ENCODE measurements around the gene PEX7.
"Not testable (repeated sequence)": the region's sequence is repeated elsewhere in the genome, so short reads cannot be mapped to it uniquely, and the experiment has no call there.

The PEX7 gene

GRCh38 chr6:136843210-136843609 is 20.8 kb downstream of the PEX7 start:
- no peak for DNase-seq

GRCh38 chr6:136846046-136846445 is 23.7 kb downstream of the PEX7 start:
- no peak for DNase-seq

- DNase-seq: not testable (repeated sequence)
Observed at GRCh38 chr6:136846477-136846876, 24.1 kb downstream of the PEX7 start.

- DNase-seq: not testable (repeated sequence)
Observed at GRCh38 chr6:136849979-136850563, 27.7 kb downstream of the PEX7 start.

- DNase-seq: no peak
Observed at GRCh38 chr6:136859430-136859829, 37.0 kb downstream of the PEX7 start.

DNA sequence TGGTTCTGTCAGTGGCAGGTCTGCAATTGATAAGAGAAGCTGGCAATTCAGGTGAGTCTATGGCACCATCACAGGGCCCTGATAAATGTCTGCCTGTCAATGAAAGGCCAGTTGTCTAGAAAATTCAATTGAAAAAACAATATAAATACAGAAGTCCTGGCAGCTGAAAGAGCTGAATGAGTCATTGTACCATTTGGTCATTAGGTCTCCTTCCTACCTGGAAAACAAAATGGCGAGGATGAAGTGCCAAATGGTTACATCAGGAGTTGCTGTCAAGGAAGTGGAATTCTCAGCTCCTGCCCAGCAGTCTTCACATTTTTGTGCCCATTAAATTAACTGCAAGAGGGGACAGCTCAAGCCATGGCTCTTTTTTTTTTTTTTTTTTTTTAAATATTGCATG is 37.7 kb downstream of the PEX7 start:
- no peak for DNase-seq

- DNase-seq: no peak
Observed at GRCh38 chr6:136862662-136863061, 40.3 kb downstream of the PEX7 start.

- DNase-seq: no peak
Observed at GRCh38 chr6:136863752-136864151, 41.4 kb downstream of the PEX7 start.

DNA sequence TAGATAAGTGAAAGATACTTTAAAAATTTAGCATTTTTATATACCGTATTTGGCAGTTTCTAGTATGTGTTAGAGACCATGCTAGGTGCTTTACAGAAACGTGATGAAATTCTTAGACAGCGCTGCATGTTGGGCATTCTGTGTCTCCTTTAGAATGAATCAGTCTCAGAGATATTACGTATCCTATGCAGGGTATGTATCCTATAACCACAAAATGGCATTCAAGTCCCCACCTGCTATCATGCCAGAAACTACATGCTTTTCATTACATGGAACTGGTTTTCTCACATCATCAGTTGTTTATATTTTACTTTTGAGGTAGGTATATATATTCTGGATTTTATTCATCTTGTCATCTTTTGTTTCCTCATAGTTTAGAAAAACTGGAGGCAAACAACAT is 42.3 kb downstream of the PEX7 start:
- DNase-seq: no peak

DNA sequence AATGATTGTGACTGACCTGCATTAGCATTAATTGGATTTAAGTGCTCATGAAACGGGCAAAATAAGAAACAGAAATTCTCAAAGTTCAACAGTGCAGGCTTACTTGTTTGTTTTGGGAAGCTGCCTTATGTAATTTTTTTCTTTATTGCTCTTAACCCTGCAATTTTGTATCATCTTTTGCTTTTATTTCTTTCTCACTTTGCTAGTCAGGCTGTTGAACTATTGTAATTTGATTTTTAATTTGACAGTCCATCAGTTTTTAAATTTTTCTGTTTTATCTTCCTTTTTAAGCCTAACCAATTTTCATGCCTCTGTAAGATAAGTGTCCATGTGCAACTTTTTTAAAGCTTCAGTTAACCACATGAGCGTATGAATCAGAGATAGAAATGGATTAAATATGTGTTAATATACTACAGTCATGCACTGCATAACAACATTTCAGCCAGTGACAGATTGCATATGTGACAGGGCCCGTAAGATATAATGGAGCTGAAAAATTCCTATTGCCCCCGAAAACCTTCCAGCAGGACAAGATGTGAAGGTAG is 44.6 kb downstream of the PEX7 start:
- no peak for DNase-seq

DNA sequence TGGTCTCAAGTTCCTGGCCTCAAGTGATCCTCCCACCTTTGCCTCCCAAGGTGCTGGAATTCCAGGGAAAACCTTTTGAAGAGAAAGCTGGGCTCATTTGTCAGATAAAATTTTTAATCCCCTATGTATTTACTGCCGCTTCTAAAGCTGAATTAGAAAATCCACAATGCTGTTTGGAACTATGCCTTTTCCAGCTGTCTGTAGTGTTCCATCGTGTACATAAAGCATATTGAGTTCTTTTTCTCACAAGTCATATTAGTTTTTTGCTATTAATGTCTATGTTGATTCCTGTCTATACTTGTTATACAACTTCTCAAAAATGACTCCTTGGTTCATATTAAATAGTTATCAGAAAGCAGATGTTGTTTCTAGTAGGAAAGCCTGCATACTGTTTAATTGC is 47.1 kb downstream of the PEX7 start:
- DNase-seq: no peak

DNA sequence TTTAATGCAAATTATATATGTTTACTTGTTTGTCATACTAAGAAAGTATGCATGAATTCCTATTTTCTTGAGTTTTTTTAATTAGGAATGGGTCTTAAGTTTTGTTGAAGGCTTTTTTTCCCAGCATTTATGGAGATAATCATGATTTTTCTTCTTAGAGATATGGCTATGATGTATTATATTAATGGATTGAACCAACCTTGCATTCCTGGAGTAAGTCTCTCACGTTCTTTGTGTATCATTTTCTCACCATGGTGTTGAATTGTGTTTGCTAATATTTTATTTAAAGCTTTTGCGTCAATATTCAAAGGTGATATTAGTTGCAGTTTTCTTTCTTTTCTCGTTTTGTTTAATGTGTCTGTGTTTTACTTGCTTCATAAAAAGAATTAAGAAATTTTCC is 51.4 kb downstream of the PEX7 start:
- no peak for DNase-seq

GRCh38 chr6:136876469-136876868 is 54.1 kb downstream of the PEX7 start:
- DNase-seq: not testable (repeated sequence)

DNA sequence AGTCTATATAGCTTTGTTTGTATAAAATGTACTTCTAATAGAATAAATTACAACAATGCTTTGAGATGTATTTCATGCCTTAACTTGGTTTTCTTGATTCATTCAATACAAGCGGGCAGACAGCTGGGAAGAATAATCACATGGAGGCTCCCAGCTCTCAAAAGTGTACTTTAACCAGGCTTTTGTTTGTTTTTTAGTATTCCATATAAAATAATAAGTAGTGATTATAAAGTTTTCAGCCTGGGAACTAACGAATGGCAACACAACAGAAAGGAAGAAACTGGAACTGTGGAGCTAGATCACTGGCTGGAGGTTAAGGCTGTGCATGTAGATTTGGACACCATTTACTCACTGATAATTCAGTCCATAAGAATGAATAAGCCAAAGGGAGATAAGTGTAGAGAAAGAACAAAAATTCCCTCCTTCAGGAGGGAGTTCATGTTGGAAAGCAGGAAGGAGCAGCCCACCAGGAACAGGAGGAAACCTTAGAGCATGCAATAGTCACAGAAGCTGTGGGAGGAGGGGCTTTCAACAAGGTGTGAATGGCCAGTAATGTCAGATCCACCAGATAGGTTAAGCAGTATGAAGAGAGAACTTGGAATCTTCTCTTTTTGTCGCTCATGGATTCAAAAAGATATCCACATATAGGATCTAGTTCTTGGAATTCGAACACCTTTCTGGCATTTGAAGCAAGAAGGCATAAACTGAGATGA is 58.5 kb downstream of the PEX7 start:
- DNase-seq: no peak

GRCh38 chr6:136886091-136886490 is 63.7 kb downstream of the PEX7 start:
- no peak for DNase-seq

DNA sequence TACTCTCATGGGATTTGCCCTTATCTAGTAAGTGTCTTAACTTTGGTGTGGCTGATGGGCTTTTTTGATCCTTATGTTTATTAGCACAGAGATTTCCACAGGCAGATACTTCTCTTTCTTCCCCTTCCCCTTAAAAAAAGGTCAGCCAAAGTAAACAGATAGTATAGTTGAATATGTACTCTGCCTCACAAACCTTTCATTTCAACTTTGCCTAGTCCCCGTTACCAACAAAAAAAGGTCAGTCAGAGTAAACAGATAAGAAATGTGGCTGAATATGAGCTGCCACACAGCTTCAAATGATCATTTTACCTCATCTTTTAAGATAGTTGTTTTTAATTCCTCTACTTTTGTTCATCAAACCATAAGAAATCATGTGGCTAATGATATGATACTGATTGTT is 65.6 kb downstream of the PEX7 start:
- DNase-seq: no peak

- DNase-seq: no peak
Observed at GRCh38 chr6:136889271-136890193, 67.1 kb downstream of the PEX7 start.

DNA sequence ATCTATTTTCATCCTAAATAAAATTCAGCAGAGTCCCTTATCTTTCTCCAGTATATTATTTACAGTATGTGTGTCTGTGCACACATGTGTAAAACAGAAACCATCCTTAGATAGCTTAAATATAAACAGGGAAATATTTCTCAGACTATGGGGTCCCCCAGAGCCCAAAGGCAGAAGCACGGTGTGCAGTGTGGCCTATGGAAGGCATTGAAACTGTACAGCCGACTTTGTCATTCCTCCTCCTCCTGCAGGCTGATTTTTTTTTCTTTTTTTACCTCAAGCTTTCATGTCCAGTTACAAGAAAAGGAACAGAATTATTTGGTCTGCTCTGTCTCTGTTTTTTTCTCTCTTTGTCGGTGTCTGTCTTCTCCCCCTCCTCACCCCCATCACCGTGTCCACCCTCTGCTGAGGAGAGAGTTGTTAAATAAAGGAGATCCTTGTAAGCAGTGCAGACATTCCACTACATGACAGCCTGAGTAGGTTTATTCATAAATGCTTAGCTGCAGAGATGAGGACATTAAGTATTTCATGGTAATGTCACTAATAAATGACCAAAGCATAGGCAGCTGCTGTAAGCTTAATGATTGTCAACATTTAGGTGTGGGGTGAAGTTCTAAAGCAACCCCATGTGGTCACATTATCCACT is 67.9 kb downstream of the PEX7 start:
- DNase-seq: no peak

DNA sequence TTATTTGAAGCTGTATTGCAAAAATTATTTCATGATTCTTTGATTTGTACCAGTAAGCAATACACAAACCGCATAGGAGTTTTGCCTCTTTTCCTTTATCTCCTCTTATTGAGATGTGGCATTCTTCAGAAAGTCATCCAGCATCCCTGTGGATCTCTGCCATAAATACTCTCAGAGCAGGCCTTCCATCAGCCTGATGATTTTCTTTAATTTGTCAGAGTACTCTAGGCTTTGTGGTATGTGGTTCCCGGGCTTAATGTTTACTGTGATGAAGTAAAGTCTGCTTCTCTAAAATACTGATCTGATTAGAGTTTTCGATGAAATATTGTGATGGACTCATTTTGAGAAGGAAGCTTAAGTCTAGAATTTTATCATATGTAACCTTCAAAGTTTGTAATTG is 68.6 kb downstream of the PEX7 start:
- DNase-seq: no peak

- DNase-seq: no peak
Observed at GRCh38 chr6:136893187-136893586, 70.8 kb downstream of the PEX7 start.

DNA sequence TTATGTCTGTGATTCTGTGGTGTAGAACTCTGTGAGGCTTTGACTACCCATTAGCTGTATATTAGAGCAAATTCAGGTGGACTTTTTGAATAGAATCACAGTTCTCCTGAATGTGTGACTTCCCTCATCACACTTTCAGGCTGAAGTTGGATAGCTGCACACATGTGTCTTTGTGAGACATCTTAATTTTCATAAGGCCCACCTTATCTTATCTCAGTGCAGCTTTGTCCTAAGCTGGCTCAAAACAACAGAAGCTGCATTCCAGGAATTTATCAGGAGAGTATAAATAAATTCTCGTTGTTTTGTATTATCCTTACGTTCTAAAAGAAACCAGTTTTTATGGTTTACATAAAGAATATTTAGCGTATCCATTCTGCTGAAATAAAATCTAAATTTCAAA is 73.5 kb downstream of the PEX7 start:
- no peak for DNase-seq

- no peak for DNase-seq
Observed at GRCh38 chr6:136897071-136897470, 74.7 kb downstream of the PEX7 start.

DNA sequence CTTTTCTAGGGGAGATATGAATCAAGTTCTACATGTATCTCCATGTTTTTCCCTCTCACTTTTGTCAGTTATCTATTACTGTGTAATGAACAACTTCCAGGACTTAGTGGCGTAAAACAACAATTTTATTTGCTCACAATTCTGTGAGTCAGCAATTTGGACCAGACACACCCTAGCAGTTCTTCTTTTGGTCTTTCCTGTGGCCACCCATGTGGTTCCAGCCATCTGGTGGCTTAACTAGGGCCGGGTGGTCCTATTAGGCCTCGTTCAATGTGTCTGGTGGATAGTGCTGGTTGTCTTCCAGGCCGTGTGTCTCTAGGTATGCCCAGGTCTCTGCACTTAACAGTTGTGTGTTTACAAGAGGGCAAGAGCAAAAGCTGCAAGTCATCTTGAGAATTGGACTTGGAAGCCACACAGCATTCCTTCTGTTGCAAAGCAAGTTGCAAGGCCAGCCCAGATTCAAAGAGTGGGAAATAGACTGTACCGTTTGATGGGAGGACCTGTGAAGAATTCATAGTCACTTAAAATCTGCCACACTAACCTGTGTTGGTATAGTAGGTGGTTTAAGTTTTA is 78.9 kb downstream of the PEX7 start:
- DNase-seq: no peak

Data from activated effector memory CD4-positive, alpha-beta T cell treated with Interleukin-2 at 50 U/mL for 16 hours (primary cell).